LNCAP (cell line): Measurements from ENCODE around the gene RASGEF1C.

ENCODE experiments used
- CTCF ChIP-seq: fragments of 450-650 bp; IDR thresholded peaks from 2 replicates; pipeline ENCODE4 v1.5.1; 2017; ENCODE audit warnings: mild to moderate bottlenecking

Gene RASGEF1C

DNA sequence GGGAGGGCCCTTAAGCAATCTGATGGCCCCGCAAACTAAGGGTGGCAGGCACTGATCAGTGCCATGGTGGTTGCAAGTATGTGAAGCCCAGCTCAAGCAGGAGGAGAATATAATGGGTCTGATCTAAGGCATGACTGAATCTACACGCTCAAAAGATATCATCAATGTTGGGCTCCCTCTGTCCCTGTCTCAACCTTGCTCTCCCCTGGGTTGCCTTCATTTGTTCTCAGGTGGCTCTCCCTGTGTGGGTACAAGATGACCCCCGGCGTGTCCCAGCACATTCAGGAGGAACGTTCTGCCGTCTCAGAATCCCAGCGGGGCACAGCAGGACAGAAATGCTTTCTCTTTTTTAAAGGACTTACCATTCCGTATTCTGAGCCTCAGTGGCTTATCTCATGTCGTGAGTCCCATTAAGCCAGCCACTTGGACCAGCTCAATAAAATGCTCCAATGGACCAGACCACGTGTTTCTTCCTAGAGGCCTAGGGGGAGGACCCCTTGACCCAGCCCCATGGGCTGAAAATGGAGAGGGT lies 125.4 kb downstream of the RASGEF1C start:
- TF ChIP-seq CTCF: no peak

DNA sequence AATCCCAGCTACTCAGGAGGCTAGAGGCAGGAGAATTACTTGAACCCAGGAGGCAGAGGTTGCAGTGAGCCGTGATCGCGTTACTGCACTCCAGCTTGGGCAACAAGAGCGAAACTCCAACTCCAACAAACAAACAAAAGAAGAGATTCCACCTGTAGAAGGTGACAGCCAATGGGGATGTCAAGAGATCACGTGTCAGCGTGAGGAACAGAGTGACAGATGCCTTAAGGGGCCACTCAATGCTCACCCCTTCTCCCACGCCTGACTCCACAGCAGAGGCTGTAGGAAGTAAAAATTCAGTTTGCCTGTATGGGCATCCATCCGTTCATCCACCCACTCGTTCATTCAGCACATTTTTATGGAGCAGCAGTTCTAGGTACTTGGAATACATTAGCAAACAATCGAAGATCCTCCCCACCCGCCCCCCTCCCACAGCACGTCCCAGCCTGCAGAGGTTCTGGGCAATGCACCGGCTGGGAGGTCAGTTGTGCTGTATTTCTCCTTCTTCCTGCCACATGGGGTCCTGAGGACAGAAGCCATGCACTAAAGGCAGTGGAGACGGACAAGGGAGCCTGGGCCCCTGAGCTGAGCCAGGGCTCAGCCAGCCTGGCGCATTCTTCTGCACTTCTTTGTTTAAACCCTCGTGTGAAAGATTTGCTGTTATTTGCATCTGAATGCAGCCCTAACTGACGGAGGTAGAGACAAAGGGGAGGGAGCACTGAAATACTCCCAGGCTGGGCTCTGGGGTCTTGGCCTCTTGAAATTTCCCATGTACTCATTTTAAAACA lies 126.2 kb downstream of the RASGEF1C start:
- TF ChIP-seq CTCF: no peak

GRCh38 chr5:180081481-180081880 lies 127.5 kb downstream of the RASGEF1C start:
- no peak for TF ChIP-seq CTCF

DNA sequence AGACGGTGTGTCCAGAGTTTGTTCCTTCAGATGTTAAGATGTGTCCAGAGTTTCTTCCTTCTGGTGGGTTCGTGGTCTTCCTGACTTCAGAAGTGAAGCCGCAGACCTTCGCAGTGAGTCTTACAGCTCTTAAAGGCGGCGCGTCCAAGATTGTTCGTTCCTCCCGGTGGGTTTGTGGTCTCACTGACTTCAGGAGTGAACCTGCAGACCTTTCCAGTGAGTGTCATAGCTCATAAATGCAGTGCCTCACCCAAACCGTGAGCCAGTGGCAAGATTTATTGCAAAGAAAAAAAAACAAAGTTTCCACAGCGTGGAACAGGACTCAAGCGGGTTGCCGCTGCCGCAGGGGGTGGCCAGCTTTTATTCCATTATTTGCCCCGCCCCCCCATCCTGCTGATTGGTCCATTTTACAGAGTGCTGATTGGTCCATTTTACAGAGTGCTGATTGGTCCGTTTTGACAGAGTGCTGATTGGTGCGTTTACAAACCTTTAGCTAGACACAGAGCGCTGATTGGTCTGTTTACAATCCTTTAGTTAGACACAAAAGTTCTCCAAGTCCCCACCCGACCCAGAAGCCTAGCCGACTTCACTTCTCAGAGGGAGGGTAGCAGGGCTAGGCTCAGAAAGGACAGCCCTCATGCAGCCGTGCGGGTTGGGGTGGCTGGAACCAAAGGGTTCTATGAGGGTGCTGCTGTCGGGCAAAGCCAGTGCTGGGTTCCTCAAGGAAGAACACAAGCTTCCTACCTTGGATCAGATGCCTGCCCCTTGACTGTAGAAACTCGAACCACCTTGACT lies 128.3 kb downstream of the RASGEF1C start:
- TF ChIP-seq CTCF: no peak

DNA sequence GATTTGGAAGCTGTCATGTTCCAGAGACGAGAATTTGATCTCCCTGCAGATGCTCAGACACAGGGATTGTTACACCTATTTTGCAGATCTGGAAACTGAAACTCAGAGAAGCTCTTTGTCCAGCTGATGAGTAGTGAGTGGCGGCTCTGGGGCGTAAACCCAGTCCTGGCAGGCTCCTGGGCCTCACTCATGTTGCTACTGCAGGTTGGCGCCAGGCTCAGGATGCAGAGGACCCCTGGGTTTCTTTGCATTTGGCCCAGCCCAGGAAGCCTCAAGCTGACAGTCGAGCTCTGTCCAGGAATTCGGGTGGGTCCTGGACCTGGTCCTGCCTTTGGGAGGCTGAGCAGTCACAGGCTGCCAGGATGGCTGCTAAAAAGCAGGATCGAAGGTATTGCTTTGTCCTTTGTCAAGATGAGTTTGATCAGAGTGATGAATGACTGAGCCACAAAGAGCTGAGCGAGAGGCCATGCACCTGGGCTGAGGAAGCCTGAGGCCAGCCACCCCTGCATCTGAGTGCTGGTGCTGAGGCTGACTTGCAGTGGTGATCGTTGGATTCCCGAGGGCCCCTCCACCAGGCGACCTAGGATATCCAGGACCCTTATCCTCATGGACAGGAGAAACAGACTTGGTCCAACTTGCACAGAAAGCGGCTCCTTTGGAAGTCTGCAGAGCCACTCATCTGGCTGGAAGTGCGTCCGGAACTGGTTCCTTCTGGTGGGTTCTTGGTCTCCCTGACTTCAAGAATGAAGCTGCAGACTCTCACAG lies 129.1 kb downstream of the RASGEF1C start:
- no peak for TF ChIP-seq CTCF

GRCh38 chr5:180078348-180078747 lies 130.7 kb downstream of the RASGEF1C start:
- TF ChIP-seq CTCF: no peak

- no peak for TF ChIP-seq CTCF
Observed at GRCh38 chr5:180077594-180078284, 131.3 kb downstream of the RASGEF1C start.
